ENCODE results near the gene FXYD6.

- no peak for TF ChIP-seq POLR2A (IDR thresholded peaks at IDR 0.05)
- TF ChIP-seq CTCF (IDR thresholded peaks at IDR 0.05), result no peak
Observed at GRCh38 chr11:117869604-117870003, 6.9 kb downstream of the FXYD6 start.
